HL-60/S4 treated with phorbol 12-myristate 13-acetate at 8.2 ng/mL for 4 days and 3 days (cell line): ENCODE measurements around the gene ANKS1A.

Experiments
- in situ Hi-C: fragments of 300-500 bp; cut with MboI; formaldehyde crosslinking; loops from 2 replicates; pipeline ENCODE4 v1.15.0; 2022; ENCODE audit warnings: low sequenced_read_pairs

ANKS1A gene

GRCh38 chr6:35016502-35017321 is 127.7 kb downstream of the ANKS1A start:
- in situ Hi-C loops, result no loop called here

- in situ Hi-C loops, result no loop called here
These were observed 128.5 kb downstream of the ANKS1A start for GRCh38 chr6:35017411-35018181.

GRCh38 chr6:35018182-35018519 is 129.1 kb downstream of the ANKS1A start:
- in situ Hi-C loops, result no loop called here

GRCh38 chr6:35018746-35019145 is 129.7 kb downstream of the ANKS1A start:
- in situ Hi-C loops, result no loop called here

- in situ Hi-C loops, result no loop called here
These were observed 130.1 kb downstream of the ANKS1A start for GRCh38 chr6:35019171-35019570.

GRCh38 chr6:35019831-35020230 is 130.8 kb downstream of the ANKS1A start:
- in situ Hi-C loops, result no loop called here

GRCh38 chr6:35021004-35021403 is 131.9 kb downstream of the ANKS1A start:
- in situ Hi-C loops, result no loop called here

GRCh38 chr6:35023091-35024000 is 134.3 kb downstream of the ANKS1A start:
- in situ Hi-C loops, result no loop called here

- in situ Hi-C loops, result no loop called here
These were observed 135.5 kb downstream of the ANKS1A start for GRCh38 chr6:35024551-35025054.

- in situ Hi-C loops, result no loop called here
These were observed 136.5 kb downstream of the ANKS1A start for GRCh38 chr6:35025232-35026188.

- in situ Hi-C loops, result no loop called here
These were observed 137.6 kb downstream of the ANKS1A start for GRCh38 chr6:35026434-35027222.

GRCh38 chr6:35027807-35028206 is 138.8 kb downstream of the ANKS1A start:
- in situ Hi-C loops, result no loop called here

- in situ Hi-C loops, result no loop called here
These were observed 140.0 kb downstream of the ANKS1A start for GRCh38 chr6:35028781-35029769.

- in situ Hi-C loops, result no loop called here
These were observed 141.0 kb downstream of the ANKS1A start for GRCh38 chr6:35030099-35030498.

- in situ Hi-C loops, result no loop called here
These were observed 142.8 kb downstream of the ANKS1A start for GRCh38 chr6:35031611-35032529.

GRCh38 chr6:35033683-35034082 is 144.6 kb downstream of the ANKS1A start:
- in situ Hi-C loops, result no loop called here
